GM21381 (cell line): ENCODE results near the gene TTLL7.

Source experiments
- ATAC-seq: cut with Tn5 transposase; IDR thresholded peaks from one replicate; pipeline ENCODE4 v1.9.1; 2021; ENCODE audit warnings: mild to moderate bottlenecking, moderate library complexity; ENCODE audit not compliant: unreplicated experiment

Gene TTLL7

GRCh38 chr1:83832194-83832593 is 166.7 kb downstream of the TTLL7 start:
- no peak for ATAC-seq

- no peak for ATAC-seq
Measured at GRCh38 chr1:83829106-83829505, 169.8 kb downstream of the TTLL7 start.

- no peak for ATAC-seq
Measured at GRCh38 chr1:83828456-83828855, 170.5 kb downstream of the TTLL7 start.

GRCh38 chr1:83827741-83828140 is 171.2 kb downstream of the TTLL7 start:
- ATAC-seq, result no peak

GRCh38 chr1:83822208-83822607 is 176.7 kb downstream of the TTLL7 start:
- ATAC-seq, result no peak

- no peak for ATAC-seq
Measured at GRCh38 chr1:83819436-83819835, 179.5 kb downstream of the TTLL7 start.

GRCh38 chr1:83818916-83819315 is 180.0 kb downstream of the TTLL7 start:
- ATAC-seq, result no peak

GRCh38 chr1:83816836-83817235 is 182.1 kb downstream of the TTLL7 start:
- no peak for ATAC-seq

GRCh38 chr1:83815330-83815729 is 183.6 kb downstream of the TTLL7 start:
- no peak for ATAC-seq
